Measurements from ENCODE around the gene FYN. TPM values are rescaled to one million over a fixed set of nuclear protein-coding genes. Genes with fewer than 3 reads are reported as not detected.
A peak's percentile ranks its signal among the peaks of the same experiment; 100 is the strongest.

FYN gene
- total RNA-seq, 4 donors from 2014 or later, result 143 to 219 (median 165) TPM

- H3K4me3 ChIP-seq, result no peak overlapping the region
- H3K9me3 ChIP-seq, result no peaks in the 10 kb centered on the region
- DNase-seq (ENCODE audit: low spot score in 2 of 2), result no peak
- no peaks in the 10 kb centered on the region for H3K36me3 ChIP-seq
- H3K27ac ChIP-seq, result peak overlapping the region in 2 of 4 donors; percentile 36 to 40
- peaks cover 0 to 72% (median 21%) of the 10 kb centered on the region in 4 donors for H3K4me1 ChIP-seq
- TF ChIP-seq CTCF (IDR thresholded peaks at IDR 0.05) (no peak), POLR2A (IDR thresholded peaks at IDR 0.05) (no peak), EP300 (IDR thresholded peaks at IDR 0.05) (no peak)
- H3K27me3 ChIP-seq, result no peaks in the 10 kb centered on the region
- 70 to 71% methylated on average over 11 of the region's 11 CpGs for WGBS, 2 donors
Measured at GRCh38 chr6:111800259-111800765, 72.9 kb downstream of the FYN start.

- Histone ChIP-seq H3K27ac (peak overlapping the region in 2 of 4 donors; percentile 36 to 40), H3K4me3 (no peak overlapping the region), H3K36me3 (no peaks in the 10 kb centered on the region), H3K9me3 (no peaks in the 10 kb centered on the region), H3K27me3 (no peaks in the 10 kb centered on the region), H3K4me1 (peaks cover 0 to 70% (median 18%) of the 10 kb centered on the region in 4 donors)
- WGBS, 2 donors, result 81 to 87% methylated on average over 11 of the region's 11 CpGs
- TF ChIP-seq POLR2A (IDR thresholded peaks at IDR 0.05), result no peak
- TF ChIP-seq CTCF (IDR thresholded peaks at IDR 0.05), result no peak
- no peak for TF ChIP-seq EP300 (IDR thresholded peaks at IDR 0.05)
- DNase-seq (ENCODE audit: low spot score in 2 of 2), result no peak
Measured at GRCh38 chr6:111799576-111800258, 73.5 kb downstream of the FYN start.

GRCh38 chr6:111798281-111798725 is 74.9 kb downstream of the FYN start:
- no peaks in the 10 kb centered on the region for H3K9me3 ChIP-seq
- H3K27ac ChIP-seq, result no peak overlapping the region
- no peaks in the 10 kb centered on the region for H3K27me3 ChIP-seq
- peaks cover 0 to 68% (median 8%) of the 10 kb centered on the region in 4 donors for H3K4me1 ChIP-seq
- DNase-seq (ENCODE audit: low spot score in 2 of 2), result no peak
- no peak for TF ChIP-seq POLR2A (IDR thresholded peaks at IDR 0.05)
- no peak for TF ChIP-seq CTCF (IDR thresholded peaks at IDR 0.05)
- no peak for TF ChIP-seq EP300 (IDR thresholded peaks at IDR 0.05)
- 62 to 64% methylated on average over 5 of the region's 5 CpGs for WGBS, 2 donors
- H3K36me3 ChIP-seq, result no peaks in the 10 kb centered on the region
- H3K4me3 ChIP-seq, result no peak overlapping the region

GRCh38 chr6:111796310-111796918 is 76.8 kb downstream of the FYN start:
- TF ChIP-seq EP300 (IDR thresholded peaks at IDR 0.05) (no peak), POLR2A (IDR thresholded peaks at IDR 0.05) (no peak), CTCF (IDR thresholded peaks at IDR 0.05) (no peak)
- peaks cover 0 to 63% (median 10%) of the 10 kb centered on the region in 4 donors for H3K4me1 ChIP-seq
- H3K36me3 ChIP-seq, result no peaks in the 10 kb centered on the region
- H3K27me3 ChIP-seq, result no peaks in the 10 kb centered on the region
- H3K27ac ChIP-seq, result no peak overlapping the region
- DNase-seq (ENCODE audit: low spot score in 2 of 2), result no peak
- WGBS, 2 donors, result 92 to 97% methylated on average over 3 of the region's 3 CpGs
- no peaks in the 10 kb centered on the region for H3K9me3 ChIP-seq
- H3K4me3 ChIP-seq, result no peak overlapping the region

GRCh38 chr6:111795558-111795957 is 77.7 kb downstream of the FYN start:
- 90% methylated on average over 2 of the region's 2 CpGs for WGBS, 2 donors
- H3K9me3 ChIP-seq, result no peaks in the 10 kb centered on the region
- DNase-seq (ENCODE audit: low spot score in 2 of 2), result no peak
- TF ChIP-seq POLR2A (IDR thresholded peaks at IDR 0.05), result no peak
- H3K4me3 ChIP-seq, result no peak overlapping the region
- no peaks in the 10 kb centered on the region for H3K27me3 ChIP-seq
- H3K36me3 ChIP-seq, result no peaks in the 10 kb centered on the region
- H3K4me1 ChIP-seq, result peaks cover 0 to 65% (median 14%) of the 10 kb centered on the region in 4 donors
- H3K27ac ChIP-seq, result no peak overlapping the region

Data from tibial nerve (tissue), 4 donors.